22Rv1 (cell line): ENCODE data around the gene TANGO2.

Experiments used
- CTCF ChIP-seq: fragments of 450-650 bp; IDR thresholded peaks from 2 replicates; pipeline ENCODE4 v1.5.1; 2017; ENCODE audit warnings: mild to moderate bottlenecking
- ZFX ChIP-seq: fragments of 450-650 bp; IDR thresholded peaks from 2 replicates; pipeline ENCODE4 v1.6.1; 2017; ENCODE audit warnings: antibody characterized with exemption, borderline replicate concordance

- TF ChIP-seq CTCF (no peak), ZFX (no peak)
Measured at GRCh38 chr22:20083891-20084546, 63.1 kb downstream of the TANGO2 start.
